NB4 (cell line): ENCODE measurements around the gene CHERP.
"Not testable (repeated sequence)": the region's sequence is repeated elsewhere in the genome, so short reads cannot be mapped to it uniquely, and the experiment has no call there.

ENCODE experiments used
- MAX ChIP-seq: IDR thresholded peaks from 2 replicates; pipeline ENCODE4 v1.6.1; 2011; ENCODE audit warnings: low read depth, low read length
- MYC ChIP-seq: IDR thresholded peaks from 2 replicates; pipeline ENCODE4 v1.6.1; 2011; ENCODE audit warnings: low read depth, low read length
- POLR2A ChIP-seq: IDR thresholded peaks from 2 replicates; pipeline ENCODE4 v1.6.1; 2011; ENCODE audit warnings: mild to moderate bottlenecking; ENCODE audit not compliant: insufficient read length; ENCODE audit errors: extremely low read depth
- TF ChIP-seq, protein P1 (sequence below): IDR thresholded peaks from one replicate; pipeline ENCODE4 v1.5.1; 2012; ENCODE audit warnings: low read depth, low read length

GRCh38 chr19:16543734-16544133, 1.5 kb upstream of the CHERP start:
- TF ChIP-seq POLR2A, MAX, MYC: not testable (repeated sequence)
- TF ChIP-seq, protein P1, sequence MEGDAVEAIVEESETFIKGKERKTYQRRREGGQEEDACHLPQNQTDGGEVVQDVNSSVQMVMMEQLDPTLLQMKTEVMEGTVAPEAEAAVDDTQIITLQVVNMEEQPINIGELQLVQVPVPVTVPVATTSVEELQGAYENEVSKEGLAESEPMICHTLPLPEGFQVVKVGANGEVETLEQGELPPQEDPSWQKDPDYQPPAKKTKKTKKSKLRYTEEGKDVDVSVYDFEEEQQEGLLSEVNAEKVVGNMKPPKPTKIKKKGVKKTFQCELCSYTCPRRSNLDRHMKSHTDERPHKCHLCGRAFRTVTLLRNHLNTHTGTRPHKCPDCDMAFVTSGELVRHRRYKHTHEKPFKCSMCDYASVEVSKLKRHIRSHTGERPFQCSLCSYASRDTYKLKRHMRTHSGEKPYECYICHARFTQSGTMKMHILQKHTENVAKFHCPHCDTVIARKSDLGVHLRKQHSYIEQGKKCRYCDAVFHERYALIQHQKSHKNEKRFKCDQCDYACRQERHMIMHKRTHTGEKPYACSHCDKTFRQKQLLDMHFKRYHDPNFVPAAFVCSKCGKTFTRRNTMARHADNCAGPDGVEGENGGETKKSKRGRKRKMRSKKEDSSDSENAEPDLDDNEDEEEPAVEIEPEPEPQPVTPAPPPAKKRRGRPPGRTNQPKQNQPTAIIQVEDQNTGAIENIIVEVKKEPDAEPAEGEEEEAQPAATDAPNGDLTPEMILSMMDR, result not testable (repeated sequence)
